ENCODE measurements around the gene RNF180.
"Not testable (repeated sequence)": the region's sequence is repeated elsewhere in the genome, so short reads cannot be mapped to it uniquely, and the experiment has no call there.

The RNF180 gene

GRCh38 chr5:64181440-64181839, 15.8 kb downstream of the RNF180 start:
- no peak for DNase-seq

GRCh38 chr5:64183956-64184355, 18.3 kb downstream of the RNF180 start:
- no peak for DNase-seq

- DNase-seq = no peak
Observed at GRCh38 chr5:64184832-64185231, 19.2 kb downstream of the RNF180 start.

- no peak for DNase-seq
Observed at GRCh38 chr5:64188776-64189175, 23.1 kb downstream of the RNF180 start.

GRCh38 chr5:64190562-64191306, 25.1 kb downstream of the RNF180 start:
- DNase-seq = no peak

- no peak for DNase-seq
Observed at GRCh38 chr5:64195981-64196380, 30.3 kb downstream of the RNF180 start.

- no peak for DNase-seq
Observed at GRCh38 chr5:64199425-64199824, 33.8 kb downstream of the RNF180 start.

- DNase-seq = no peak
Observed at GRCh38 chr5:64201996-64202395, 36.4 kb downstream of the RNF180 start.

- DNase-seq = no peak
Observed at GRCh38 chr5:64206653-64207052, 41.0 kb downstream of the RNF180 start.

- no peak for DNase-seq
Observed at GRCh38 chr5:64207978-64208377, 42.3 kb downstream of the RNF180 start.

GRCh38 chr5:64209353-64209752, 43.7 kb downstream of the RNF180 start:
- no peak for DNase-seq

GRCh38 chr5:64210866-64211265, 45.2 kb downstream of the RNF180 start:
- DNase-seq = no peak

- DNase-seq = no peak
Observed at GRCh38 chr5:64213011-64213410, 47.4 kb downstream of the RNF180 start.

GRCh38 chr5:64213531-64213930, 47.9 kb downstream of the RNF180 start:
- DNase-seq = no peak

GRCh38 chr5:64214132-64214531, 48.5 kb downstream of the RNF180 start:
- DNase-seq = no peak

GRCh38 chr5:64221911-64222310, 56.3 kb downstream of the RNF180 start:
- DNase-seq = no peak

- DNase-seq = not testable (repeated sequence)
Observed at GRCh38 chr5:64225286-64225981, 59.8 kb downstream of the RNF180 start.

GRCh38 chr5:64227131-64227537, 61.5 kb downstream of the RNF180 start:
- DNase-seq = not testable (repeated sequence)

- DNase-seq = peak; percentile 17
Observed at GRCh38 chr5:64229163-64229774, 63.6 kb downstream of the RNF180 start.

- DNase-seq = no peak
Observed at GRCh38 chr5:64260756-64261155, 95.1 kb downstream of the RNF180 start.

- no peak for DNase-seq
Observed at GRCh38 chr5:64269164-64269563, 103.5 kb downstream of the RNF180 start.

- no peak for DNase-seq
Observed at GRCh38 chr5:64273276-64273675, 107.6 kb downstream of the RNF180 start.

GRCh38 chr5:64285188-64286130, 119.8 kb downstream of the RNF180 start:
- no peak for DNase-seq
